ENCODE data around the gene UBE2E1.
"Not testable (repeated sequence)": the region's sequence is repeated elsewhere in the genome, so short reads cannot be mapped to it uniquely, and the experiment has no call there.

Gene UBE2E1

DNA sequence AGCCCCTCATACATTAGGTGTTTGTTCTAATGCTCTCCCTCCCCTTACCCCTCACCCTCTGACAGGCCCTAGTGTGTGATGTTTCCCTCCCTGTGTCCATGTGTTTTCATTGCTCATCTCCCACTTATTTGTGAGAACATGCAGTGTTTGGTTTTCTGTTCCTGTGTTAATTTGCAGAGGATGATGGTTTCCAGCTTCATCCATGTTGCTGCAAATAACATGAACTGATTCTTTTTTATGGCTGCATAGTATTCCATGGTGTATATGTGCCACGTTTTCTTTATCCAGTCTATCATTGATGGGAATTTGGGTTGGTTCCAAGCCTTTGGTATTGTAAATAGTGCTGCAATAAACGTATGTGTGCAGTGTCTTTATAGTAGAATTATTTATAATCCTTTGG lies 43.7 kb downstream of the UBE2E1 start:
- not testable (repeated sequence) for DNase-seq (ENCODE audit: low spot score)

DNA sequence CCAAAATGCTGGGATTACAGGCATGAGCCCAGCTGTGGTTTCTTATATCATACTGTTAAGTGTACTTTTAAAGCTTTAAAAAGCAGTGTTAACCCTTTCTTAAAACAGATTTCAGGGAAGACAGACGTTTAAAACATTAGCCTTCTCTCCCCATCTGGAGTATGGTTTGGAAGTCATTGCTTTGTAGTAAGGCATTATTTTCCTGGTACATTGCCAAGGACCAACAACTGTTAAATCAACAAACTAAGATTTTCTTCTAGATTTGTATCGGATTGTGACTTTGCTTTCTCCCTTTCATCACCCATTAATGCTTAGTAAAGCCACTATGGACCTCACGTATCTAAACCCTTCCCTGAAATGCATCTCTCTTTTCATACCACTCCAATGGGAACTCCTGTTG lies 50.5 kb downstream of the UBE2E1 start:
- no peak for DNase-seq (ENCODE audit: low spot score)

DNA sequence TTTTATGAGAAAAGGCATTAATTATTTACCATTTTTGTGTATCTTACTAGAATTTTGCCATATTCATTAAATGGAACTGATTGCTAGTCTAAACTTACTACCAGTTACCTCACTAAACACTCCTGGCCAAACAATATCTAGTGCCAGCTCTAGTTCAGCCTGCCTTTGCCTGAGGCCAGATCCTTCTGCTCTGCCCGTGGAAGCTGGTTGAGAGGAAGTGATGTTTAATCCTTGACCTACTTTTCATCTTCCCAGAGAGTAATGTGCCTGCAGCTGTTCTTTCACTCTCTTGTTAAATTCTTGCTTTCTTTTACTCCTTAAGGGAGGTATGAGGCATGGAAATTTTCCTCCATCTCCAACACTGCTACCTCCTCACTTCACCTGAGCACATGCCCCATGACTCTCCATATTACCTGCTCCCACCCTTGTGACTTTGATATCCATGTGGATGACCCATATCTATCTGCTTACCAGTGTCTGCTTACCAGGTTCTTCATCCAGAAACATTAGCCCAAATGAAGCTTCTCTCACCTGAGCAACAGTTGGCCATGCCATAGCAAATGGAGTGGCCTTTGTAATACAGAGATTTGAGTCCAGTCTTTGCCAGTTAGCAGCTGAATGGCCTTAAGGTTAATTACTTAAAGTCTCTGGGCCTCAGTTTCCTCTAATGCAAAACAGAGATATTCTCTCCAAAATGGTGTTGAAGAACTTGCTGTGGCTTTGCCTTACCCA lies 53.4 kb downstream of the UBE2E1 start:
- DNase-seq (ENCODE audit: low spot score) = peak; percentile 10

DNA sequence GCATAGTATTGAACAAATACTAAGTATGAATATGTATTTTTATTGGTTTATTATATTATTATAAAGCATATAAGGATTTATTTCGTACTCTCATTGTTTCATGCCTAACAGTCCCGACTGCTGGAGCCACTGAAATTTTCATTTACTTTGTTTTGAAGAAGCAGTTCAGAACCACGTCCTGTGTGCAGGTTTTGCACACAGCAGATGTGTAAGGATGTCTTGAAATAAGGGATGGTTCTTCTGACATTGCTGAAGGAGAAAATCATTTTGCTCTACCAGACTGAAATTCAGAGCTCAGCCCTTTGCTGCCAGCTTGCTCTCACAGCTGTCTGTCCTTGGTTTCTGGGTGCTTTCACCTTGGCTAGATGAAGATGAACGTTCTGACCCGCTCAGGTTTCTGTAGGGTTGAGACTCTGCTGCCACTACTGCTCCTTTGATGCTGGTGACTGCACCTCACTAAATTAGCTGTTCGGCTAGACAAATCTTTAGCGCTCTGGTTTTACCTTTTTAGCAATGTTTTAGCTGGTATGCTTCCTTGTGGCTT lies 54.2 kb downstream of the UBE2E1 start:
- DNase-seq (ENCODE audit: low spot score) = no peak

DNA sequence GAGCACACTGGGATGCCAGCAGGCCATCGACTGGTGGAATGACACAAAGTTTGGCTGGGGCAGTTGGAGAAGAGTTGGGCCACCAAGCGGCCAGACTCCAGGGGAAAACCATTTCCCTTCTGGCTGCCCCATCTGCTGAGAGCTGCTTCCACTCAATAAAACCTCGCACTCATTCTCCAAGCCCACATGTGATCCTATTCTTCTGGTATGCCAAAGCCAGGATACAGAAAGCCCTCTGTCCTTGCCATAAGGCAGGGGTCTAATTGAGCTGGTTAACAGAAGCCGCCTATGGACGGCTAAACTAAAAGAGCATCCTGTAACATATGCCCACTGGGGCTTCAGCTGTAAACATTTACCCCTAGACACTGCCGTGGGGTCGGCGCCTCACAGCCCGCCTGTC lies 55.9 kb downstream of the UBE2E1 start:
- DNase-seq (ENCODE audit: low spot score) = no peak

DNA sequence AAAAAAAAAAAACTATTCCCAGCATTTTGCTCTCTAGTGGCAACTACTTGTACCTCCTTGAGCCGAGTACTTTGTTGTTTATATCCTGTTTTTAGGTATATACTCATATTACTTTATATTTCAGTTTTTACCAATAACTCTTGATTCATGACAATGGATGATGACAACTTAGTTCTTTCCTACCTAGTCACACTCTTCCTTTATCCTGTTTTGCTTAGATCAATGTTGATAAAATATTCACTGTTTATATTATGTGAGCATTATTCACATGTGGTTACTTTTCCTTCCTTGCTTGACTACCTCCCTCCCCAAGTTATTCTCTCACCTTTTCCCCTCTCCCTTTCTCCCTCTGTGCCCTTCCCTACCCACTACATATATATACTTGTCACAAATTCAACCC lies 57.3 kb downstream of the UBE2E1 start:
- DNase-seq (ENCODE audit: low spot score) = no peak

DNA sequence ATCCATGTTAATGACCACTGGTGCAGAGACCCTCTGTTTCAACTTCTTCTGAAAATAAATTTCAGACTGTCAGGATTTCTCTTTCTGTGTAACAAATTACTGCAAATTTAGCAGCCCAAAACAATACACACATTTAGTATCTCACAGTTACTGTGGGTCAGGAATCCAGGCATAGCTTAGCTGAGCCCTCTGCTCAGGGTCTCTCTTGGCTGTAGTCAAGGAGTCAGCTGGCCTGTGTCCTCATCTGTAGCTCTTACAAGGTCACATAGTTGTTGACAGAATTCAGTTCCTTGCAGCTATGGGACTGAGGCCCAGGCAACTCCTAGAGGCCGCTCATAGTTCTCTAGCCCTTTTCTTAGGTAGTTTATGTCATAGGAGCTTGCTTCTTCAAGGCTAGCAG lies 59.2 kb downstream of the UBE2E1 start:
- DNase-seq (ENCODE audit: low spot score) = no peak

DNA sequence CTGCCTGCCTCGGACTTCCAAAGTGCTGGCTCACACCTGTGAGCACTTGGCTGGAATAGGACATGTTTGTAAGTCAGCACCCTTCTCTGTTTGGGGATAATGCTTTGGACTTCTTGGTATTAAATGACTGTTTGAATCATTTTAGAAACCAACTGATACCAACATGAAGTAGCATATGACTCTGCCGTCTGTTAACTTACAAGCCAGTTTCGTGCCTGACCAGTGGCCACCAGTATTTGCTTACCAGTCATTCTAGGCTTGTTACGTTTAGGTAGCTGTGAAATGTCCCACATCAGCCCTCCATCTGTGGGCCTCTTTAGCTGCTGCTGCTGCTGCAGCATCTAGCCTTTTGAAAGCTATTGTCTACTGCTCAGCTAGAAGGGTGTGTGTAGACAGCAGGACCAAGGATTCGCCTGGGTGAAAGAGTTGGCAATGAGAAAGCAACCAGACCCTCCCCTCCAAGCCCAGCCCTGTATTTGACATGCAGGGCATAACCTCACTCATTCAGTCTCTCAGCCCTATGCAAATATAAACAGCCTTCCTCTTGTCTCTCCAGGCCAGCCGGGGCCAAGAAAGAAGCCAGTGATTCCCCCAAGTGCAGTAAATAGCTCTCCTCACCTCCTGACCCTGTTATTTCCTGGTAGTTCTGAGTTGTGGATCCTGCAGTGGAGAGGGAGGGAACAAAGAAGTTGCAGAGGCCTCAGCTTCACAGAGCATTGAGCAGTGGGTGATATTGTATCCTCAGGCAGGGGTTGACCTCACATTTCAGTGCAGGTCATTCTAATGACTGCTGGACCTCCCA lies 60.0 kb downstream of the UBE2E1 start:
- DNase-seq (ENCODE audit: low spot score) = peak; percentile 73

DNA sequence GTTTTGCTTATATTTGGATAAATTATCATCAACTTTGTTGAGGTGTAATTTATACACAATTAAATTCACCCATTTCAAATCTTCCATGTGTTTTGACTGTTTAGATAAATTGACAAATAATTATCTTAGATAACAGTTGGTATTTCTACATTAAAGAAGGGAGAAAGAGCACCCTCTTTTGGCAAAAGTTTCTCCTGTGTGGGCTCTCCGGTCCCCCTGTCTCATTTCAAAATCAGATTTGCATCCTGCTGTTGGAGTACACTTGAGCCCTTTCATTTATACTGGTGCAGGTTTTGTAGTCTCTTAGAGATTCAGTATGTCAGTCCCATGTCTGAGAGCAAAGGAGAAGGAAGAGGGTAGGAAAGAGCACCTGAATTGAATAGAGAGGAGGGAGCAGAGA lies 61.6 kb downstream of the UBE2E1 start:
- DNase-seq (ENCODE audit: low spot score) = no peak

DNA sequence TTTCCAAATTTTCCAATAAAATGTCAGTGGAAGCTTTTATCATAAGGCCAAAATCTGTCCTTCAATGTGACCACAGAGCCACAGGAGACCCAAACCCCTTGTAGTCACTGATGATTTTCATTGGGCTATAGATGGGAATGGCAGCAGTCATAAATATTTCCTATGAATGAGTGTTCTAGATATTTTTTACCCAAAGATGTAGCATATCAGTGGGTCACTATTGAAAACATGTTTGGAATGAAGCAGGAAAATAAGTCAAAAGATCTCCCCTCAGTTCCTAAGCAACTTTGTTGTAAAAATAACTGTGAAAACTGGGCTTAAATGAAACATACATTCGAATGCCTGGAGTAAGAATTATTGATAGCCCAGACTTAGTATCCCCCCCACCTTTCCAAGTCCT lies 62.1 kb downstream of the UBE2E1 start:
- no peak for DNase-seq (ENCODE audit: low spot score)

DNA sequence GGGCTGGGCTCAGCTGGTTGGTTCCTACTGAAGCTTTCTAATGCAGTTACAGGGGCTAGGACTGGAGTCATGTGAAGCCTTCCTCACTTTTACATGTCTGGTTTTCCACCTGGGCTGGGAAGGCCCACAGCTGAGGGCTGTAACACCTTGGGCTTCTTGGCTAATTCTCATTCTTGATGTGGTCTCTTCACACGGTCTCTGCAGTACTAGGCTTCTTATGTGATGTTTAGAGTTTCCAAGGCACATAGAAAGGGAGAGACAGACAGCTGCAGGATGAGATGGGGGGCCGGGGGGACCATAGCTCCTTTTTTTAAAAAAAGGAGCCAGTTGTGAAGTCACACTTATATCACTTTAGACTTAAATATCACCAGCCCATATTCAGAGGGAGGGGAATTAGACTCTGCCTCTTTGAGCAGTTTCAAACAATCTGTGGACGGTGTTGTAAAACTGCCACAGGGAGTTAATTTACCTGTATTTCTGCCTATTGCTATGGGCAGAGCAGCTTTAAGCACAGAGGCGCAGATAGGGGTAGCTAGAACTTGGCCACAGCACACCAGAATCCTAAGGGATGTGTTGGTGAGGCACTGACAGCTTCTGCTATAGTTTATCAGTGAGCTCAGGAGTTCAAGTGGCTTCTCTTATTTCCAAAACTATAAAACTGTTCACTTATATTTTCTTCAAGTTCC lies 64.4 kb downstream of the UBE2E1 start:
- no peak for DNase-seq (ENCODE audit: low spot score)

DNA sequence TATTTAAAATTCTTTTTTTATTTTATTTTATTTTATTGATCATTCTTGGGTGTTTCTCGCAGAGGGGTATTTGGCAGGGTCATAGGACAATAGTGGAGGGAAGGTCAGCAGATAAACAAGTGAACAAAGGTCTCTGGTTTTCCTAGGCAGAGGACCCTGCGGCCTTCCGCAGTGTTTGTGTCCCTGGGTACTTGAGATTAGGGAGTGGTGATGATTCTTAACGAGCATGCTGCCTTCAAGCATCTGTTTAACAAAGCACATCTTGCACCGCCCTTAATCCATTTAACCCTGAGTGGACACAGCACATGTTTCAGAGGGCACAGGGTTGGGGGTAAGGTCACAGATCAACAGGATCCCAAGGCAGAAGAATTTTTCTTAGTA lies 64.9 kb downstream of the UBE2E1 start:
- DNase-seq (ENCODE audit: low spot score) = not testable (repeated sequence)

DNA sequence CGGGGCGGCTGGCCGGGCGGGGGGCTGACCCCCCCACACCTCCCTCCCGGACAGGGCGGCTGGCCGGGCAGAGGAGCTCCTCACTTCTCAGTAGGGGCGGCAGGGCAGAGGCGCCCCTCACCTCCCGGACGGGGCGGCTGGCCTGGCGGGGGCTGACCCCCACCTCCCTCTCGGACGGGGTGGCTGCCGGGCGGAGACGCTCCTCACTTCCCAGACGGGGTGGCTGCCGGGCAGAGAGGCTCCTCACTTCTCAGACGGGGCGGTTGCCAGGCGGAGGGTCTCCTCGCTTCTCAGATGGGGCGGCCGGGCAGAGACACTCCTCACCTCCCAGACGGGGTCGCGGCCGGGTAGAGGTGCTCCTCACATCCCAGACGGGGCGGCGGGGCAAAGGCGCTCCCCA lies 65.6 kb downstream of the UBE2E1 start:
- not testable (repeated sequence) for DNase-seq (ENCODE audit: low spot score)

DNA sequence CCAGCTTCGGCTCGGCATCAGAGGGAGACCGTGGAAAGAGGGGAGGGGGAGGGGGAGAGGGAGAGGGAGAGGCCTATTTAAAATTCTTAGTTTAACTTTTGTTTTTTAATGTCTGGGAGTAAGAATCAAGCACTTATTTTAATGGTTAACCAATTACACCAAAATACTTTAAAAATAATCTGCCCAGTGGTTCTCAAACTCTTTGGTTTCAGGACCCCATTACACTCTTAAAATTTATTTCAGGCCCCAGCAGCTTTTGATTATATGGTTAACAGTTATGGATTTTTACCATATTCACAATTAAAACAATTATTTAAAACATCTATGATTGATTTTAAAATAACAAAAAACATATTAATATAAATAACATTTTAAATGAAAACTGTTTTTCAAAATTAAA lies 66.6 kb downstream of the UBE2E1 start:
- no peak for DNase-seq (ENCODE audit: low spot score)

DNA sequence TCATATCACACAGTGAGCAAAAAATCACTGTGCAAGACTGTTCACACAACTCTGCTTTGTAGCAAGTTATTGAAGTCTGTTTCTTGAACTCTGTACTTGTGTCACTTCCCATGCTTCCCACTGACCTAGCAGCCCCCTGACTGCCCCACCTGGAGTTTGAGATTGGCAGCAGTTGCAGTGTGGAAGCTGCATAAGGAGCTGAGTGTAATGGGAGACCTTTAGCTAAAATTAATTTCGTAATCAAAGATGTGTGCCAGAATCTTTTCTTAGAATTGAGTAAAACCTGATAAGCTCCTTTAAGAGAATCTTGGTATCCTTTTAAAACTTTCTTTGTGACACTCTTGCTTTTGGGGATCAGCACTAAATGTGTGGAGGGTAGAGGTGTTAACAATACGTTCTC lies 68.2 kb downstream of the UBE2E1 start:
- no peak for DNase-seq (ENCODE audit: low spot score)

DNA sequence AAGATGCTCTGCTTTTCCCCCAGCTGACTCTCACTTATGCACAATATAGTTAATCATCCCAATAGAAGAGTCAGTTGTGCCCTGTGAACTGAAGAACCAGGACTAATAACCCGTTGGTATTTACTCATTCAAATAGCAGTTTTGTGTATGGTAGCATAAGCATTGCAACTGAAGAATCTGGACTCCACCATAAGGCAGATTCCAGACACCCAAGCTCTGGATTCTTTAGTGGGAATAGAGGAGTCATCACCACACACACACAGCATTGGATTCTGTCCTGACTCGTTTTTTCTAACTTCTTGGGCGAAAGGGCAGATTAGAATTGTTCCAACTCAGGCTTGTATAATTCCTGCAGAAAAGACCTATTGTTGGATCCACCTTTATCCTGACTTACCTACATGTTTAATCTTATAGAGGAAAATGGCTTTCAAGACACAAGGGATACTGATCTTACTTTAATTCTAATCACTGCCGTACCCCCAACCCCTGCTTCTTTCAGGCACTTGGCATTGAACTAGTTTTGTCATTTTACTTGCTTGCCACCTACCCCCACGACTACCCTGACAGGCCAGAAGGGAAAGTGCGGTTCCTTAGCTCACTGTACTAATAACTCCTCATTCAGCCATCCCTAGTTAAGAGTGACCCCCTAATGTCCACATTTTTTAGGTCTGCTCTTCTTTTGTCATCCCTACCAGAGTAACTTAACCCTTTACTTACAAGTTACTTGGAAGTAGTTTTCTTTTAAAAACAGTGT lies 68.8 kb downstream of the UBE2E1 start:
- DNase-seq (ENCODE audit: low spot score) = no peak

DNA sequence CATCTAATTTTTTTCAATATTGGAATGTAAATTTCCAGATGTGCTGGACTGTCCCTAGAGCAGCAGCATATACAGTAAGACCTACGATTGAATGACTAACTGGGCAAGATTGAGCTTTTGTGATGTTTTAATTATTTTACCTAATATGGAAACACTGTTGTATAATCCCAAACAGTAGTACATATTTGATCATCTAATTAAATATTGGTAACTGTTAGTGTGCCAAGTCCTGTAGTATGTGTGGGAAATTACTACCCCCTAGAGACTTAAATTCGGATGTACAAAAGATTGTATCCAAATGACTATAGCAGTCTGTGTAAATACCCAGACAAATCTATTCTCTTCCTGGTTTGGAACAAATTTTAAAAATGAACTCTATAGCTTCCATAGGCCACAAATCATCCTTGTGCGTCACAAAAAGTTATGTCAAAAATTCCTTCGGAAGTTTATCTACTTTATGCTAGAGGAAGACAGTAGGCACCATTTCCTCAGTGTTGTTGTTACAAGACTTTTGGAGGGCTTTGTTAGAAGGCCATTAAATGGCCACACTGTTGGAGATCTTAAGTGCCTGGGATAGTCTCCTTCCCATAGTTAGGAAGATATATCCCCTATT lies 69.5 kb downstream of the UBE2E1 start:
- DNase-seq (ENCODE audit: low spot score) = no peak

DNA sequence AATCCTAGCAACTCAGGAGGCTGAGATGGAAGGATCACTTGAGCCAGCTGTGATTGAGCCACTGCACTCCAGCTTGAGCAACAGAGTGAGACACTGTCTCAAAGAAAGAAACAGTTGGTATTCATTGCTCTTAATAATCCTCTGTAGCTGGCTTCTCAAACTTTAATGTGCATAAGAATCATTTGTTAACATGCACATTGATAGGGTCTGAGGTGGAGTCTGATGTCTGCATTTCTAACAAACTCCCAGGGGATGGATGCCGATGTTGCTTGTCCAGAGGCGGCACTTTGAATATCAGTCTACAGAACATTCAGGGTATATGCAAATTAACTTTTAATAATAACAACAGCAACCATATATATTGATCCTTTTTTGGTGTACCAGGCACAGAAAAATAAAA lies 71.2 kb downstream of the UBE2E1 start:
- DNase-seq (ENCODE audit: low spot score) = no peak

DNA sequence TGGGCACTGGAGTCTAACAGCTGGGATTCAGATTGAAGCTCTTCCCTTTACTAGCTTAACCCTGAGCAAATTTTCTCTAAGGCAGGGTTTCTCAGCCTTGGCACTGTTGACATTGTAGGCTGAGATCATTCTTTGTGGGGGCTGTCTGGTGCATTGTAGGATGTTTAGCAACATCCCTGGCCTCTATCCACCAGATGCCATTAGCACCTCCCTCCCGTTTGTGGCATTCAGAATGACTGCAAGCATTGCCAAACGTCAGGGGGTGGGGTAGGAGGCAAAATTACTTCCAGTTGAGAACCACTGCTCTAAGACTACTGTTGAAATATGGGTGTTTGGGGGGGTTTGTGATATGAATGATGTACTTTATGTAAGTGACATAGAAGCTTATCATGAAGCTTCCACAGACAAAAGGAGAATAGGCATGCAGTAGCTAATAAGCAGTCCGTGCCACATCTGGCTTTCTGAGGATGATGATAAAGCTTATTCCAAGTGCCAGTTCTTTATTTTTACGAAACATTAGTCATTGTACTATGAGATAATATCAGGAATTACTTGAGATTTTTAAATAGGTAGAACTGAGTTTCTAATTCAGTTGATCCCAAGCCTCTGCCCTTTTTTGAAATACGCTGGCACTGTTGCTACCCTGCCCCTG lies 71.7 kb downstream of the UBE2E1 start:
- no peak for DNase-seq (ENCODE audit: low spot score)

DNA sequence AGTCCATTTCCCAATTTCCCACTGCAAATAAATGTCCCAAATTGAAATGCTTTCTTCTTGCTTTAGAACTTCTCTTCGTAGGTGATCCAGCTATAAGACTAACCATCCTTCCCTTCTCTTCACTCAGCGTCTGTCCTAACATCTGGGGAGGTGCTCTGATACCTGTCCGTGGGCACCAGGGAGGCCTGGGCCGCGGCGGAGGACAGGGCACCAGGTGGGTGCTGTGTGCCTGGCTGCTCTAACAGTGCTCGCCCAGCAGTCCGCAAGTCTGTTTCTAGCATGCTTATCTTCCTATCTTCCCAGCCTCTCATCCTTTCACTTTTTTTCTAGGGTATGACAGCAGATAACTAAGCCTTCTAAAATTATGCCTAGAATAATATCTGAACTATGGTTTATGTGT lies 73.7 kb downstream of the UBE2E1 start:
- DNase-seq (ENCODE audit: low spot score) = no peak

DNA sequence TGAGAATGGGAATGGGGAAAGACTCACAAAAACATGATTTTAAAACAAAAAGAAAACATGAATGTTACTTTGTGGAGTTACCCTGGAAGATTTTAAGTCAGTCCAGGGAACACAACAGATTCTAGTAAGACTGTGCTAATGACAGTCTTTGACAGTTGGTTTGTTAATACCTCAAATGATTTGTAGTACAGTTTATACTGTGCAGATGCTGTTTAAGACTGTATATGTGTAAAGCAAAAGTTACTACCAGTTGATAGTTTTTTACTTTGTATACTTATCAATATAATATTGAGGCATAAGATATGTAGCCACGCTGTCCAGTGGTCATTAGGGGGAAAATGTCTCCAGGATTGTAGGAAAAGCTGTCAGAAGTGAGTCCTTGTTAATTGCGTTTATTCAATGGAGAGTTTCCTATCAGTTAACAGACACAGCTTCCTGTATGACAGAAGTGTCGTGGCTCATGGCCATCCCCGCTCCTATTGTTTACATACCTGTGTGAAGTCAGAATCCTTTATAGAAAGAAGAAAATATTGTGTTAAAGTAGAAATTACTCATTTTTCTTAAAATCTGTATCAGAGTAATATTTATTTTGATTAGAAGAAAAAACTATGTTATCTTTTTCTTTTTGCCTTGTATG lies 75.1 kb downstream of the UBE2E1 start:
- DNase-seq (ENCODE audit: low spot score) = no peak

Data from COLO829 (cell line).